Muscle layer of colon (tissue), 2 donors: ENCODE results near the gene CYP8B1.

Experiments
- H3K27ac ChIP-seq: one replicate; pipeline ENCODE4 v1.7.0; 2013; ENCODE audit warnings: low read depth, mild to moderate bottlenecking, low read length, moderate library complexity
- H3K27me3 ChIP-seq, 2 donors: one replicate each; pipeline ENCODE4 v1.7.0; 2013; ENCODE audit warnings: low read length in 2 of 2, mild to moderate bottlenecking in 2 of 2; ENCODE audit not compliant: insufficient read depth in 2 of 2, control insufficient read depth in 1 of 2
- H3K36me3 ChIP-seq: one replicate; pipeline ENCODE4 v1.7.0; 2013; ENCODE audit warnings: mild to moderate bottlenecking, low read length; ENCODE audit not compliant: insufficient read depth
- H3K4me1 ChIP-seq: one replicate; pipeline ENCODE4 v1.7.0; 2013; ENCODE audit warnings: mild to moderate bottlenecking, low read length; ENCODE audit not compliant: insufficient read depth
- H3K4me3 ChIP-seq, 2 donors: one replicate each; pipeline ENCODE4 v1.7.0; 2013; ENCODE audit warnings: low read length in 2 of 2, low read depth in 1 of 2, mild to moderate bottlenecking in 1 of 2, moderate library complexity in 1 of 2
- H3K9ac ChIP-seq: one replicate; pipeline ENCODE4 v1.7.0; 2013; ENCODE audit warnings: low read length
- H3K9me3 ChIP-seq: one replicate; pipeline ENCODE4 v1.7.0; 2013; ENCODE audit warnings: mild to moderate bottlenecking, low read length
- donor health status: abdominal sarcoma.
- donor health status: Adenocarcinoma of cecum.

Gene CYP8B1, protein sequence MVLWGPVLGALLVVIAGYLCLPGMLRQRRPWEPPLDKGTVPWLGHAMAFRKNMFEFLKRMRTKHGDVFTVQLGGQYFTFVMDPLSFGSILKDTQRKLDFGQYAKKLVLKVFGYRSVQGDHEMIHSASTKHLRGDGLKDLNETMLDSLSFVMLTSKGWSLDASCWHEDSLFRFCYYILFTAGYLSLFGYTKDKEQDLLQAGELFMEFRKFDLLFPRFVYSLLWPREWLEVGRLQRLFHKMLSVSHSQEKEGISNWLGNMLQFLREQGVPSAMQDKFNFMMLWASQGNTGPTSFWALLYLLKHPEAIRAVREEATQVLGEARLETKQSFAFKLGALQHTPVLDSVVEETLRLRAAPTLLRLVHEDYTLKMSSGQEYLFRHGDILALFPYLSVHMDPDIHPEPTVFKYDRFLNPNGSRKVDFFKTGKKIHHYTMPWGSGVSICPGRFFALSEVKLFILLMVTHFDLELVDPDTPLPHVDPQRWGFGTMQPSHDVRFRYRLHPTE

DNA sequence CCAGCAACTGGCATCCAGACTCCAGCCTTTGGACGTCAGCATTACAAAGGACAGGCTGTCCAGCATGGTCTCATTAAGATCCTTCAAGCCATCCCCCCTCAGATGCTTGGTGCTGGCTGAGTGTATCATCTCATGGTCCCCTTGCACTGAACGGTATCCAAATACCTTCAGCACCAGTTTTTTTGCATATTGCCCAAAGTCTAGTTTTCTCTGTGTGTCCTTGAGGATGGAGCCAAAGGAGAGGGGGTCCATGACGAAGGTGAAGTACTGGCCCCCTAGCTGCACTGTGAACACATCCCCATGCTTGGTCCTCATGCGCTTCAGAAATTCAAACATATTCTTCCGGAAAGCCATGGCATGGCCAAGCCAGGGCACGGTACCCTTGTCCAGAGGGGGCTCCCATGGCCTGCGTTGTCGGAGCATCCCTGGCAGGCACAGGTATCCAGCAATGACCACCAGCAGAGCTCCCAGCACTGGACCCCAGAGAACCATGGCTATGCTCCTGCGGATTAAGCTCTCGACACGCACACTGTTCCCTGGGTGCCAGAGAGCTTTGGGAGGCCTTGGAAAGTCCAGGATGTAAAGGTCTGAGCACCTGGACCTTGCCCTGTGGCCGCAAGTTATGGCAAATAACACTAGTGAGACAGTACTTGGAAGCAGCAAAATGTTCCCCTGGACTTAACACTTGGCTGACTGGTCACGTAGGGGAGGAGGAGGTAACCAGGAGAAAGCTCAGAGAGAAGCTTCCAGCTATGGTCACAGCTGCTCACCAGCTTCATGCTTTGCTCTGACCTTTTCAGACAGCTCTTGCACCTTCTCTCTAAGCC lies at the start of gene CYP8B1:
TSS of gene CYP8B1 (minus strand) at position 555 of the 827 bp plus-strand sequence. CDS start at position 492, 63 bp downstream.
- no peaks in the 10 kb centered on the region for H3K36me3 ChIP-seq
- H3K9me3 ChIP-seq, result no peaks in the 10 kb centered on the region
- H3K9ac ChIP-seq, result no peak within 1 kb of the TSS
- peaks cover 4% of the 10 kb centered on the region for H3K4me1 ChIP-seq
- no peaks in the 10 kb centered on the region for H3K27me3 ChIP-seq
- H3K4me3 ChIP-seq, result no peak within 1 kb of the TSS
- H3K27ac ChIP-seq, result no peak within 1 kb of the TSS

DNA sequence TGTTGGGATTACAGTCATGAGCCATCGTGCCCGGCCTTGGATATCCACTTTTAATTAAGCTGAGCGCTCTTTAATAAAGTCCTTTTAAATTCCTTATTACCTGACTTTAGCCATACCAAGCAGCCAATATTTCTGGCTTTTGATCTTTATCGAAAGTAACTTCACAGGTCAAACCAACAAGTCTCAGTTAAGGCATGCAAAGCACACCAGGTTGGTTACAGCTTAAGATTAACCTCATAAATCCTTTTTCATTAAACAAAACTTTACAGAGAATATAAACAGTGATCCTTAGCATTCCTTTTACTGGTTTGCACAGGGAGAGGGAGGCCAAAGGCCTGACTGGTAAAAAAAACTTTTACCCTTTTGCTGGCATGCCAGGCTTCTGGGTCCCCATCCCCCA lies 47.9 kb upstream of the CYP8B1 start:
- no peaks in the 10 kb centered on the region for H3K27me3 ChIP-seq
- no peaks in the 10 kb centered on the region for H3K36me3 ChIP-seq
- H3K9me3 ChIP-seq, result no peaks in the 10 kb centered on the region
- no peak overlapping the region for H3K4me3 ChIP-seq
- no peaks in the 10 kb centered on the region for H3K4me1 ChIP-seq
- no peak overlapping the region for H3K27ac ChIP-seq
- H3K9ac ChIP-seq, result no peak overlapping the region

DNA sequence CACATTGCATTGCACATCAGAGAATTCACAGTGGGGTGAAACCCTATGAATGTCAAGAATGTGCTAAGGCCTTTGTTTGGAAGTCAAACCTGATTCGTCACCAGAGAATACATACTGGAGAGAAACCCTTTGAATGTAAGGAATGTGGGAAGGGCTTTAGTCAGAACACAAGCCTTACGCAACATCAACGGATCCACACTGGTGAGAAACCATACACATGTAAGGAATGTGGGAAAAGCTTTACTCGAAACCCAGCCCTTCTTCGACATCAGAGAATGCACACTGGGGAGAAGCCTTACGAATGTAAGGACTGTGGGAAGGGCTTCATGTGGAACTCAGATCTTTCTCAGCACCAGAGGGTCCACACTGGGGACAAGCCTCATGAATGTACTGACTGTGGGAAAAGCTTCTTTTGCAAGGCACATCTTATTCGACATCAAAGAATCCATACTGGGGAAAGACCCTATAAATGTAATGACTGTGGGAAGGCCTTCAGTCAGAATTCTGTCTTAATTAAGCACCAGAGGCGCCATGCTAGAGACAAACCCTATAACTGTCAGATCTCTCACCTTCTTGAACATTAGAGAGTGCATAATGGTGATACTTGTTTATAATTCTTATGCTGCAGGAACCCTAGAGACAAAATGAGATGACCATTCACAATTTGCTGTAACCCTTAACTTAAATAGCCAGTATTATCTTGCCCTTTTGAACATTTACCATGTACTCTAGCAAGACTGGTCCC lies 39.3 kb upstream of the CYP8B1 start:
- Histone ChIP-seq H3K27me3 (no peaks in the 10 kb centered on the region), H3K9ac (no peak overlapping the region), H3K4me1 (no peaks in the 10 kb centered on the region), H3K9me3 (peaks cover 47% of the 10 kb centered on the region), H3K4me3 (peak overlapping the region in 1 of 2 donors; percentile 9), H3K27ac (no peak overlapping the region), H3K36me3 (peaks cover 46% of the 10 kb centered on the region)

DNA sequence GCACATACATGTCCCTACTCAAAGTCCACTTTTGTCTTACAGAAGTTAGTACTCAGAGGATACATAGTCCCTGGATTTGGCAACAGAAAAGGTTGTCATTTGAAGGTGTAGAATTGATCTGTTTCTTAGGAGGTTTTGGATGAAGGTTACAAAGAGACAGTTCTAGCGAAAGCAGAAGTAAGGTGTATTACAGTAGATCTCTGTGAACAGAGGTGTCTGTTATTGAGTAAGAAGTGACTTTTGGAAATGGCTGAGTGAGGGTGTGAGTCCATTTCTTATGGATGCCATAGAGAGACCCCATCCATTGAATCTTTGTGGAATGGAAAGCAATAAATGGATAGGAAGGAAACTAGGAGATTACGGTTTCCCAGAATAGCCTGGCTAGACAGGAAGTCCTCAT lies 35.9 kb upstream of the CYP8B1 start:
- Histone ChIP-seq H3K27ac (no peak overlapping the region), H3K9ac (no peak overlapping the region), H3K36me3 (peaks cover 46% of the 10 kb centered on the region), H3K4me3 (no peak overlapping the region), H3K27me3 (no peaks in the 10 kb centered on the region), H3K9me3 (peaks cover 39% of the 10 kb centered on the region), H3K4me1 (peaks cover 8% of the 10 kb centered on the region)

DNA sequence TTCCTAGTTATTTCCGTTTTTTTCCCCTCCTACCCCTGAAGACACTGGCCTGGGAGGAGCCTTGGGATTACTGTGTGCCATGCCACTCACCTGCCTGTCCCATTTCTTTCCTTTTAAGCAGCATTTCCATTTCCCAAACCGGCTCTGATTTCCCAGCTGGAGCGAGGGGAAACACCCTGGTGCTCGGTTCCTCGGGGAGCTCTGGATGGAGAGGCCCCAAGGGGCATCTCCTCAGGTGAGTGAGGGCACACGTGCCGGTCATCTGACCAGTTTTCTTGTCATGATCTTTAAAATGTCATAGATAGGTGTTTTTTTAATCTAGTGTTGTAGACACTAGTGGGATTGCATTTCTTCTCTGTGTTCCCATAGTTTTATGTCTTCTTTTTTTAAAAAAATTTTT lies 33.0 kb upstream of the CYP8B1 start:
- Histone ChIP-seq H3K36me3 (peaks cover 27% of the 10 kb centered on the region), H3K4me3 (no peak overlapping the region), H3K9ac (no peak overlapping the region), H3K9me3 (peaks cover 15% of the 10 kb centered on the region), H3K27me3 (no peaks in the 10 kb centered on the region), H3K4me1 (peaks cover 12% of the 10 kb centered on the region), H3K27ac (no peak overlapping the region)

DNA sequence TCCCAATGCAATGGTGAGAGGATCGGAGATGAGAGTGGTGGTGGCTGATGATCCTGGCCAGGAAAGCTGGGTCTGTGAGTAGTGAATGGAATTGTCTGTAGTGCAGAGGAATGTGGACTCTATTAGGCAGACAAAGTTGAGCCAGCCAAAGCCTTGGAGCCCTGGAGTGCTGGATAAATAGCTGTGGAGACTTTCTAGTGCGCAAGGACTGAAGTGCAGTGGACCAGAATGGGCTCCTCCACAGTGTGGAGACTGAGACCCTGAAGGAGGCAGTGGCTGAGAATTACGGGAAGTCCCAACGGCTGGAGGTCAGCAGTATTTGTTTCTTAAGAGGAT lies 31.1 kb upstream of the CYP8B1 start:
- Histone ChIP-seq H3K27ac (peak overlapping the region; percentile 92), H3K4me3 (peak overlapping the region; percentile 83 to 84), H3K9ac (peak overlapping the region; percentile 81)

DNA sequence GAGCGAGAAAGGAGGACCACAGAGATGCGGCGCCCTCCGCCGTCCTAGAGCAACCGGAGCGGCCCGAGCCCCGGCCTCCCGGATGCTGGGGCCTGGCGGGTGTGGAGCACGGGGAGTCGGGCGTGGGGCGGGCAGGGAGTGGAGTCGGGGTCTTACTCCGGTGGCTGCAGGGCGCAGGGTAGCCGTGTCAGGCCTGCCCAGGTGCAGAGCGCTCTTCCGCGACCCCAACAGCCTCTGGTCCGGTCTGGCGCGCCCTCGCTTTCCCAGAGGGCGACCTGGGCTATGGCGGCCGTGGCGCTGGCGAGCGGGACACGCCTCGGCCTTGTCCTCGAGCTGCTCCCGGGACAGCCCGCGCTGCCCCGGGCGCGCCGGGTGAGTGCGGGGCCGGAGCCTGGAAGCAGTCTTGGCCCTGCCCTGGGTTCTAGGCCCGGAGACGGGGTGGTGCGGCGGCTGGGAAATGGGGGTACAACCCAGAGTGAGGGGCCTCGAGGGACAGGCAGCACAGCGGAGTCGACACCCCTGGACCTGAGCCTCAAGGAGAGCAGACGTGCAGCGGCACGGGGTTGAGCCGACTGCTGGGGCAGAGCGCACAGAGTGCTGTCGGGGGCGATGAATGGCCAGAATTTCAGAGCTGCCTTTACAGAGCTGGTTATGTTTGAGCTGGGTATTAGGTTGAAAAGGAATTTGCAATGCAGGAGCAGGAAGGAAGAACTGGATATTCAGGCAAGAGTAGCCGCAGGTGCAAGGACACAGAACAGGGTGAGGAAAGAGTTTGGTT lies 30.6 kb upstream of the CYP8B1 start, which contains the start of gene ZNF662:
TSS of gene ZNF662 (plus strand) at position 73 of the 778 bp plus-strand sequence. CDS start 1,973 bp downstream, outside the sequence.
- peaks cover 13% of the 10 kb centered on the region for H3K36me3 ChIP-seq
- H3K4me3 ChIP-seq, result peak within 1 kb of the TSS; percentile 83 to 84
- H3K27me3 ChIP-seq, result no peaks in the 10 kb centered on the region
- H3K4me1 ChIP-seq, result peaks cover 12% of the 10 kb centered on the region
- peaks cover 4% of the 10 kb centered on the region for H3K9me3 ChIP-seq
- peak within 1 kb of the TSS; percentile 81 for H3K9ac ChIP-seq
- peak within 1 kb of the TSS; percentile 92 for H3K27ac ChIP-seq

More for the DNA sequence above, 31.1 kb upstream of the CYP8B1 start:
- no peaks in the 10 kb centered on the region for H3K27me3 ChIP-seq
- peaks cover 18% of the 10 kb centered on the region for H3K36me3 ChIP-seq
- peaks cover 8% of the 10 kb centered on the region for H3K9me3 ChIP-seq
- H3K4me1 ChIP-seq, result peaks cover 12% of the 10 kb centered on the region

DNA sequence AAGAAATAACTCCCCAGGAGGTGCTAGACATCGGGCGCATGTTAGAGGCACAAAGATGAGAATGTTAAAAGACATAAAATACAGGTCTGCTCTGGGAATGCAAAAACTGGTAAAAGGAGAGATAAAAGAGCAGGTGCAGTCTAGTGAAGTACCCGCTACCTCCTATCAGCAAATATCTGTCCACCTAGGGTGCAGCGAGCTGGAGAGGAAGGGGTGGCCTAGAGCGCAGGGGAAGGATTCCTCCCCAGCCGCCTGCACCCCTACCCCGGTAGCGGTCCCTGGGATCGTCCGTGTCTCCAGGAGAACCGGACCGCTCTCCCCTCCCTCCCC lies 30.0 kb upstream of the CYP8B1 start:
- peak overlapping the region; percentile 83 to 84 for H3K4me3 ChIP-seq
- no peaks in the 10 kb centered on the region for H3K9me3 ChIP-seq
- peak overlapping the region; percentile 92 for H3K27ac ChIP-seq
- H3K27me3 ChIP-seq, result no peaks in the 10 kb centered on the region
- peak overlapping the region; percentile 81 for H3K9ac ChIP-seq
- H3K4me1 ChIP-seq, result peaks cover 12% of the 10 kb centered on the region
- peaks cover 7% of the 10 kb centered on the region for H3K36me3 ChIP-seq

DNA sequence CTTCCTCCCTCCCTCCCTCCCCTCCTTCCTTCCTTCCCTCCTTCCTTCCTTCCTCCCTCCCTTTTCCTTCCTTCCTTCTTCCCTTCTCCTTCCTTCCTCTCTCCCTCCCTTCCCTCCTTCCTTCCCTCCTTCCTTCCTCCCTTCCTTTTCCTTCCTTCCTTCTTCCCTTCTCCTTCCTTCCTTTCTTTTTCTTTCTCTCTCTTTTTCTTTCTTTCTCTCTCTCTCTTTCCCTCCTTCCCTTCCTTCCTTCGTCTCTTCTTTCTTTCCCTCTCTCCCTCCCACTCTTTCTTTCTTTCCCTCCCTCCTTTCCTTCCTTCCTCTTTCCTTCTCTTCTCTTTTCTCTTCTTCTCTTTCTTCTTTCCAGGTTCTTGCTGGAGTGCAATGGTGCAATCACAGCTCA lies 28.4 kb upstream of the CYP8B1 start:
- Histone ChIP-seq H3K36me3 (no peaks in the 10 kb centered on the region), H3K9me3 (no peaks in the 10 kb centered on the region), H3K4me1 (peaks cover 12% of the 10 kb centered on the region), H3K9ac (no peak overlapping the region), H3K27ac (no peak overlapping the region), H3K4me3 (no peak overlapping the region), H3K27me3 (no peaks in the 10 kb centered on the region)

DNA sequence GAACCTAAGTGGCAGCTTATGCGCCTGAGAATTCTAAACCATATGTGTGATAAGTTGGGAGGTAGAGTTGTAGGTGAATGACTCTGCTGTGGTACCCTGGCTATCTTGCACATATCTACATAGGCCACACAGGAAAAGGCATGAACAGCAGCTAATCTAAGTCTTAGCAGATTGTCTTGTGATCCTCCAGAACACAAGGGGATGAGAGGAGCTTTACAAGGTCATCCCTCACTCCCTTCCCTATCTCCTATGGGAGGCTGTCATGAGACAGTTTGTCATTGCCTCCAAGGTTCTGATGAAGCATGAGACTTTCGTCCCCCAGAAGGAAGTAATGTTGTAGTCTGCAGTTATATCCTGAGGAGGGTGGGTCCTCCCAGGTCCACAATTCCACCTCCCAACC lies 26.6 kb upstream of the CYP8B1 start:
- H3K36me3 ChIP-seq, result no peaks in the 10 kb centered on the region
- no peaks in the 10 kb centered on the region for H3K9me3 ChIP-seq
- H3K4me1 ChIP-seq, result peaks cover 11% of the 10 kb centered on the region
- no peak overlapping the region for H3K4me3 ChIP-seq
- no peaks in the 10 kb centered on the region for H3K27me3 ChIP-seq
- no peak overlapping the region for H3K27ac ChIP-seq
- H3K9ac ChIP-seq, result no peak overlapping the region
